Calu3 (cell line): ENCODE data around the gene TSC2. TPM values are rescaled to one million over a fixed set of nuclear protein-coding genes. Genes with fewer than 3 reads are reported as not detected.

Experiments used
- Bru-seq: library from RNA; stranded (reverse); fragments of 400-500 nt; gene quantifications from one replicate; lab custom pipeline; 2021; lab: Mats Ljungman, UMichigan
- BruChase-seq, 2 experiments: library from RNA; stranded (reverse); fragments of 400-500 nt; gene quantifications; one replicate each; lab custom pipeline; 2021; lab: Mats Ljungman, UMichigan
- BruUV-seq: library from RNA; stranded (reverse); fragments of 400-500 nt; replicated peaks from 2 replicates; lab custom pipeline; 2021; lab: Mats Ljungman, UMichigan
- CTCF ChIA-PET: fragments of 300-600 bp; sonication (Branson Sonifier 250); formaldehyde crosslinking; loops from one replicate; lab custom pipeline; 2022; ENCODE audit warnings: antibody characterized with exemption; lab: Charles Lee
- DNase-seq: peaks from one replicate; pipeline ENCODE4 v3.0.0; 2022
- H3K27ac Mint-ChIP-seq: one replicate; pipeline ENCODE4 v1.8.0; 2022; ENCODE audit warnings: mixed read lengths; ENCODE audit not compliant: unreplicated experiment
- H3K27me3 Mint-ChIP-seq: one replicate; pipeline ENCODE4 v1.8.0; 2022; ENCODE audit warnings: mixed read lengths; ENCODE audit not compliant: unreplicated experiment
- H3K36me3 Mint-ChIP-seq: one replicate; pipeline ENCODE4 v1.8.0; 2022; ENCODE audit warnings: mild to moderate bottlenecking, moderate library complexity, mixed read lengths; ENCODE audit not compliant: insufficient read depth, unreplicated experiment
- H3K4me1 Mint-ChIP-seq: one replicate; pipeline ENCODE4 v1.8.0; 2022; ENCODE audit warnings: mild to moderate bottlenecking, low read depth, mixed read lengths; ENCODE audit not compliant: unreplicated experiment
- H3K4me3 Mint-ChIP-seq: one replicate; pipeline ENCODE4 v1.8.0; 2022; ENCODE audit warnings: mild to moderate bottlenecking, low read depth, moderate library complexity, mixed read lengths; ENCODE audit not compliant: unreplicated experiment
- H3K9me3 Mint-ChIP-seq: one replicate; pipeline ENCODE4 v1.8.0; 2022; ENCODE audit warnings: low read depth, mixed read lengths; ENCODE audit not compliant: unreplicated experiment
- CTCF ChIP-seq: fragments of 200-600 bp; IDR thresholded peaks from one replicate; pipeline ENCODE4 v1.8.0; 2022; ENCODE audit warnings: antibody characterized with exemption; ENCODE audit not compliant: unreplicated experiment
- intact Hi-C: fragments of 100-400 bp; cut with micrococcal nuclease; formaldehyde crosslinking; loops from one replicate; pipeline ENCODE4 v1.10.0; 2022; ENCODE audit not compliant: unreplicated experiment
- long read RNA-seq: library from polyadenylated mRNA; stranded (forward); transcript quantifications from one replicate; pipeline ENCODE4 v2.0.0, GENCODE V29; 2022
- total RNA-seq: library from RNA; stranded (reverse); gene quantifications from 2 replicates; pipeline ENCODE4 v1.2.3, GENCODE V29; 2022

TSC2 gene
- total RNA-seq (170 and 194 TPM in 2 replicates), Bru-seq, nascent RNA (percentile 48 among the genes with signal in this experiment), BruChase-seq, experiment 1, labeled RNA remaining after a 6-hour chase (percentile 77 among the genes with signal in this experiment), BruChase-seq, experiment 2, labeled RNA remaining after a 2-hour chase (percentile 73 among the genes with signal in this experiment)
- long read RNA-seq, full-length matches to known transcripts: 14 of 29 reads
- long read RNA-seq, partial matches to known transcripts: 8 of 29 reads
- long read RNA-seq, other reads (novel, unspliced or antisense): 7 of 29 reads

- no TSS peak for BruUV-seq
- TF ChIP-seq CTCF: peak; percentile 67
- CTCF ChIA-PET: interaction anchor here (0.6 to 1.3 kb wide), 10 partner anchors 10 to 852 kb away, joined by 3 to 7 read pairs (median 4); partner anchors contain the start of gene TRAF7
- Mint-ChIP-seq H3K9me3 (no peaks in the 10 kb centered on the region), H3K4me3 (peak within 1 kb of the TSS; percentile 75), H3K36me3 (peaks cover 53% of the 10 kb centered on the region), H3K27ac (peak within 1 kb of the TSS; percentile 36), H3K4me1 (peaks cover 27% of the 10 kb centered on the region), H3K27me3 (no peaks in the 10 kb centered on the region)
- intact Hi-C loops: no loop called here
- DNase-seq: peak; percentile 99
These were observed at the start of gene TSC2, which contains the start of gene NTHL1 for GRCh38 chr16:2047330-2048115. Gene TSC2 (plus strand): TSS chr16:2047985. CDS start chr16:2048616, 631 bp downstream. Gene NTHL1 (minus strand): TSS chr16:2047834. CDS start chr16:2047823, 11 bp downstream.

- DNase-seq: no peak
- peaks cover 57% of the 10 kb centered on the region for H3K36me3 Mint-ChIP-seq
- H3K27ac Mint-ChIP-seq: no peak overlapping the region
- intact Hi-C loops: no loop called here
- no peaks in the 10 kb centered on the region for H3K9me3 Mint-ChIP-seq
- no peaks in the 10 kb centered on the region for H3K27me3 Mint-ChIP-seq
- BruUV-seq: no TSS peak
- H3K4me3 Mint-ChIP-seq: no peak overlapping the region
- TF ChIP-seq CTCF: no peak
- CTCF ChIA-PET: no interaction called here
- H3K4me1 Mint-ChIP-seq: peaks cover 17% of the 10 kb centered on the region
These were observed 49.4 kb upstream of the TSC2 start for GRCh38 chr16:1998360-1998835.

- CTCF ChIA-PET: interaction anchor here (0.6 kb wide), 1 partner anchor 753 kb away, joined by 6 read pairs; no protein-coding TSS in a partner anchor
- DNase-seq: no peak
- H3K4me1 Mint-ChIP-seq: peaks cover 10% of the 10 kb centered on the region
- intact Hi-C loops: no loop called here
- no peaks in the 10 kb centered on the region for H3K27me3 Mint-ChIP-seq
- peaks cover 52% of the 10 kb centered on the region for H3K36me3 Mint-ChIP-seq
- no peaks in the 10 kb centered on the region for H3K9me3 Mint-ChIP-seq
- H3K4me3 Mint-ChIP-seq: no peak overlapping the region
- no TSS peak for BruUV-seq
- H3K27ac Mint-ChIP-seq: no peak overlapping the region
- no peak for TF ChIP-seq CTCF
These were observed 48.7 kb upstream of the TSC2 start for GRCh38 chr16:1998852-1999801.
